DOHH2 (cell line): ENCODE measurements around the gene SLC13A2.
"Not testable (repeated sequence)": the region's sequence is repeated elsewhere in the genome, so short reads cannot be mapped to it uniquely, and the experiment has no call there.

Experiments used
- CTCF ChIP-seq: fragments of 200-600 bp; sonication (generic); IDR thresholded peaks from one replicate; pipeline ENCODE4 v1.5.1; 2014; ENCODE audit warnings: antibody characterized with exemption, mild to moderate bottlenecking, low read depth, low read length; ENCODE audit not compliant: poor library complexity, severe bottlenecking
- EZH2phosphoT487 ChIP-seq: fragments of 200-600 bp; sonication (generic); IDR thresholded peaks from 2 replicates; pipeline ENCODE4 v1.6.1; 2017; ENCODE audit warnings: borderline replicate concordance, mild to moderate bottlenecking, antibody characterized with exemption, low read length, moderate library complexity, mixed read lengths

DNA sequence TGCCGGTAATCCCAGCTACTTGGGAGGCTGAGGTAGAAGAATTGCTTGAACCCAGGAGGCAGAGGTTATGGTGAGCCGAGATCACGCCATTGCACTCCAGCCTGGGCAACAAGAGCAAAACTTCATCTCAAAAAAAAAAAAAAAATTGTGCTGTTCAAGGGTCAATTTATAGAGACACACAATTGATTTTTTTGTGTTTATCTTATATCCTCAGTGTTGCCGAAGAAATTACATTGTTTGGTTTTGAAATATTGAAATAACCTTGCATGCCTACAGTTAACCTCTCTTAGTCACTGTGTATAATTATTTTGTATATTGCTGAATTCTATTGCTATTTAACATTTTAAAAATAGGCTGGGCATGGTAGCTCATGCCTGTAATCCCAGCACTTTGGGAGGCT lies 45.5 kb upstream of the SLC13A2 start:
- not testable (repeated sequence) for TF ChIP-seq CTCF, EZH2phosphoT487
